IPS-18c (cell line): ENCODE results near the gene RTL10.

Experiments
- H3K4me3 ChIP-seq: 2 replicates; pipeline ENCODE4 v1.7.0; 2013; ENCODE audit warnings: low read depth, mild to moderate bottlenecking, low read length, moderate library complexity; ENCODE audit not compliant: insufficient read depth
- H3K9me3 ChIP-seq: one replicate; pipeline ENCODE4 v1.6.1; 2013; ENCODE audit warnings: mild to moderate bottlenecking, low read length, moderate library complexity; ENCODE audit not compliant: control insufficient read depth, insufficient read depth

The RTL10 gene

DNA sequence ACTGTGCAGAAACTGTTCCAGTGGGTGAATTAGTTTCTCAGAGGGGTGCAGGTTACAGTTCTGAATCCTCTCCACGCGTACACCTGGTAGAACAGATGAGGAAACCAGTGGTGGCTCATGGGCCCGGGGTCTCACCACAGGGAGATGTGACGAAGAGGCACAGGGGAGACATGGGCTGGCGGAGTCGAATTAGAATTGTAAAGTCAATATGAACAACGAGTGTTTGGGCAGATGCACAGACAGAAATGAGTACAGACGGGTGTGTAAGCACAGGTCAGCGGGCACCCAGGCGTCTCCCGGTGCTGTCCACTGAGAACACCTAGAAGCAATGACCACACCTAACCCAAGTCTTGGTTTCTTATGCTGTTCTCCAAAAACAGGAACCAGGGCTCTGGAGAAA, 41.8 kb downstream of the RTL10 start:
- no peak overlapping the region for H3K4me3 ChIP-seq

GRCh38 chr22:19811811-19812771, 42.6 kb downstream of the RTL10 start:
- no peak overlapping the region for H3K4me3 ChIP-seq
- no peaks in the 10 kb centered on the region for H3K9me3 ChIP-seq

More for the DNA sequence above, 41.8 kb downstream of the RTL10 start:
- no peaks in the 10 kb centered on the region for H3K9me3 ChIP-seq

DNA sequence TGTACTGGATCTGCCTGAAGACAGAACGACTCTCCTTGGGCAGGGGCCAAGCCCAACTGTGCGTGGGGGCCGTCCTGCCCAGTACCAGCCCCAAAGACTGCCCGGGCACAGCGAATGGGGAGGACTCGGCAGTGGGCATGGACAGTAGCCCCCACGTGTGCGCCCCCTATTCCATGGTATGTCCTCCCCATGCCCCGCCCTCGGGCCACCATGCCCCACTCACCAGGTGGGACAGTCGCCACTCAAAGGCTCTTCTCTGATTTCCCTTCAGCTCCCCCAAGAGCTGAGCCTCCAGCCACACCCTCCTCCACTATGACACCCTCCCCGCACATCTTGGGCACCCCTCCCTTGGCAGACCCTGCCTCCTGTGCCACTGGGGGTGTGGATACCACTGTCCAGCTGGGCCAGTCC, 43.5 kb downstream of the RTL10 start:
- Histone ChIP-seq H3K9me3 (no peaks in the 10 kb centered on the region), H3K4me3 (no peak overlapping the region)

GRCh38 chr22:19810381-19811201, 44.1 kb downstream of the RTL10 start:
- peaks cover 2% of the 10 kb centered on the region for H3K9me3 ChIP-seq
- H3K4me3 ChIP-seq, result no peak overlapping the region

GRCh38 chr22:19809741-19810140, 44.9 kb downstream of the RTL10 start:
- H3K4me3 ChIP-seq, result no peak overlapping the region
- peaks cover 2% of the 10 kb centered on the region for H3K9me3 ChIP-seq

- Histone ChIP-seq H3K9me3 (peaks cover 2% of the 10 kb centered on the region), H3K4me3 (no peak overlapping the region)
Measured at GRCh38 chr22:19808873-19809478, 45.7 kb downstream of the RTL10 start.

DNA sequence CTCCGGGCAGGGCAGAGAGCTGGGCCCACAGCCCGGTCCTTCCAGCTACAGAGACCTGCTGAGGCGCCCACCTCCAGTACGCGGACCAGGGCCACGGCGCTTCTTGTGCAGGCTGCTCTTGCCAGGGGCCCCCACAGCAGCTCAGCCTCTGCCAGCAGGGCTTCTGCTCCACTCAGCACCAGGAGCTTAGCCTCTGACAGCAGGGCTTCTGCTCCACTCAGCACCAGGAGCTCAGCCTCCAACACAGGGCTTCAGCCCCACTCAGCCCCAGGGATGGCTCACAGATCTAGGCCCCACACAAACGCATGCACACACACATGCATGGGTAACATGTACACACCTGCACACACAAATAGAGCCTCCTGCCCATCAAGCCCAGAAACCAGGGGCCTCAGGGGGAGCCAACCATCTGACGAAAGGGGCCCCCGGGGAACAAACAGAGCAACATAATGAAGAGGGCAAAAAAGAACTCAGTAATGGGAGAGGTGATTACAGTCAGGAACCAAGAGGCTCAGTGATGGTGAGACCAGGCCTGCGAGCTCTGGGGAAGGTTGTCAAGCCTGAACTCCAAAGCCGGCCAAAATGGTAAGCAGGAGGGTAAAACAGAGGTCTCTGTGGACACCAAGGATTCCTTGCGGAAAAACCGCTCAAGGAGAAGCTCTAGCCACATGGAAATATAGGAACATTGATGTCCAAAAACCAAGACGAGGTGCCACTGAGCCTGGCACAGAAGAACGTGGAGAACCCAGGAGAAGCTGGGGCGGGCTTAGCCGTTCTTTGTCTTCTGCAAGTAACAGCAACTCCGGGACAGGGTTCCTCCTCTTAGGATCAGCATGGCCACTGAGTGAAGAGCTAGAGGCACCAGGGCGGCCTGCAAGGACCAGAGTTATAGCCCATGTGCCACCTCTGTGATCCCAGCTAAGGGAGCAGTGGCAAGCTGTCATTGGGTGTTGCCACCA, 46.5 kb downstream of the RTL10 start:
- Histone ChIP-seq H3K4me3 (no peak overlapping the region), H3K9me3 (peaks cover 2% of the 10 kb centered on the region)

GRCh38 chr22:19807161-19807913, 47.3 kb downstream of the RTL10 start:
- Histone ChIP-seq H3K4me3 (no peak overlapping the region), H3K9me3 (peaks cover 2% of the 10 kb centered on the region)

GRCh38 chr22:19806213-19807160, 48.2 kb downstream of the RTL10 start:
- Histone ChIP-seq H3K4me3 (no peak overlapping the region), H3K9me3 (peaks cover 2% of the 10 kb centered on the region)

GRCh38 chr22:19805821-19806212, 48.9 kb downstream of the RTL10 start:
- Histone ChIP-seq H3K4me3 (no peak overlapping the region), H3K9me3 (peaks cover 2% of the 10 kb centered on the region)
